Natural killer cell (primary cell): ENCODE measurements around the gene MRPL53. TPM values are rescaled to one million over a fixed set of nuclear protein-coding genes. Genes with fewer than 3 reads are reported as not detected.

Experiments used
- ATAC-seq, 3 donors: fragments of 150-1000 bp in 2 of 3; fragments of 200-7000 bp in 1 of 3; cut with Tn5 transposase; 1 replicate in 1 of 3; 2 replicates in 2 of 3; pipeline ENCODE4 v1.10.0; 2021; ENCODE audit warnings: mild to moderate bottlenecking in 2 of 3, moderate library complexity in 2 of 3
- DNase-seq, 2 donors: peaks; one replicate each; pipeline versions ENCODE4 v3.0.0 to v3.0.0-alpha.2; 2013 to 2021; ENCODE audit warnings: mixed read lengths in 1 of 2
- H3K27ac ChIP-seq: one replicate; pipeline ENCODE4 v1.5.1; 2013; ENCODE audit warnings: mild to moderate bottlenecking, low read length
- H3K27me3 ChIP-seq: one replicate; pipeline ENCODE4 v1.6.1; 2013; ENCODE audit warnings: low read length; ENCODE audit not compliant: control insufficient read depth, insufficient read depth
- H3K36me3 ChIP-seq: one replicate; pipeline ENCODE4 v1.6.1; 2013; ENCODE audit warnings: low read length; ENCODE audit not compliant: control insufficient read depth, insufficient read depth
- H3K4me1 ChIP-seq: one replicate; pipeline ENCODE4 v1.6.1; 2013; ENCODE audit warnings: low read length; ENCODE audit not compliant: control insufficient read depth, insufficient read depth
- H3K4me3 ChIP-seq: one replicate; pipeline ENCODE4 v1.5.1; 2013; ENCODE audit warnings: low read length
- H3K9me3 ChIP-seq: one replicate; pipeline ENCODE4 v1.6.1; 2013; ENCODE audit warnings: low read length; ENCODE audit not compliant: control insufficient read depth, insufficient read depth
- H3K27ac Mint-ChIP-seq, 2 donors: one replicate each; pipeline ENCODE4 v1.8.0; 2022; ENCODE audit warnings: mild to moderate bottlenecking in 2 of 2, mixed read lengths in 2 of 2, moderate library complexity in 1 of 2
- H3K27me3 Mint-ChIP-seq, 2 donors: one replicate each; pipeline ENCODE4 v1.8.0; 2022; ENCODE audit warnings: low read depth in 2 of 2, mixed read lengths in 2 of 2
- H3K36me3 Mint-ChIP-seq: one replicate; pipeline ENCODE4 v1.8.0; 2022; ENCODE audit warnings: mixed read lengths
- H3K4me1 Mint-ChIP-seq, 2 donors: one replicate each; pipeline ENCODE4 v1.8.0; 2022; ENCODE audit warnings: mixed read lengths in 2 of 2
- H3K4me3 Mint-ChIP-seq: one replicate; pipeline ENCODE4 v1.8.0; 2022; ENCODE audit warnings: mild to moderate bottlenecking, moderate library complexity, mixed read lengths
- H3K9me3 Mint-ChIP-seq, 2 donors: one replicate each; pipeline ENCODE4 v1.8.0; 2022; ENCODE audit warnings: mixed read lengths in 2 of 2
- WGBS: methylation state at CpG from one replicate; pipeline ENCODE4 v1.1.7; 2013; ENCODE audit warnings: missing lambda C conversion rate; ENCODE audit not compliant: insufficient coverage; 5-methylcytosine and 5-hydroxymethylcytosine counted together
- intact Hi-C: fragments of 100-400 bp; cut with micrococcal nuclease; formaldehyde crosslinking; loops from one replicate; pipeline ENCODE4 v1.14.2; 2022
- total RNA-seq, 4 donors: library from RNA; stranded (reverse); fragments of 120-200 nt in 1 of 4; gene quantifications; one replicate each; pipeline versions ENCODE4 v1.2.3 to v1.2.4, GENCODE V29; 2013 to 2022
- TF ChIP-seq, protein P1 (sequence below): fragments of 200-600 bp; IDR thresholded peaks from one replicate; pipeline ENCODE4 v1.8.0; 2022; ENCODE audit warnings: antibody characterized with exemption

Gene MRPL53
- total RNA-seq, 3 donors from 2014 or later (not counting 1 experiment from before 2014, with no cell fraction given), result 42.4 to 49.7 (median 42.4) TPM

DNA sequence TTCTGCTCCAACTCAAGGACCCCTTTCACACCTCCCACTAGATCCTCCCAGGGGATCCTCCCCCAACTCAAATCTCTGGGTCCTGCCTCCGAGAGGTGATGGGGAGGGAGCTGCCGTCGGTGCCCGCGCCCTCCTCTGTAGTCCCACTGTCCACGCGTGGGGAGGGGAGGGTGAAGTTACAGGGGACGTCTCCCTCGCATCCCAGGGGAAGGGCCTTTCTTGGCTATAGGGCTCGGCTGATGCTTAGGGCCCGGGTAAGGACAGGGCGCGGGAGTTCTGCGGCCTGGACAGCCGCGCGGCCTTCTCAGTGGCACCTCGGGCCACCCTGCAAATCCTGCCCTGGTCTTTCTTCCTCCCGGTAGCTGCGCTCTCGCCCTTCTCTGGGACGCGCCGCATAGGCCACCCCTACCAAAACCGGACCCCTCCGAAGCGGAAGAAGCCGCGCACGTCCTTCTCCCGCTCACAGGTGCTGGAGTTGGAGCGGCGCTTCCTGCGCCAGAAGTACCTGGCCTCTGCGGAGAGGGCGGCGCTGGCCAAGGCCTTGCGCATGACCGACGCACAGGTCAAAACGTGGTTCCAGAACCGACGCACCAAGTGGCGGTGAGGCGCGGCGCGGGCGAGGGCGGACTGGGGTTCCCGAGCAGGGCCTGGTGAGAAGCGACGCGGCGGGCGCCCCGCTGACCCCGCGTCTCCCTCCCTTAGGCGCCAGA, 42.9 kb upstream of the MRPL53 start:
- peaks cover 31% of the 10 kb centered on the region for H3K4me1 ChIP-seq
- peaks cover 66% of the 10 kb centered on the region for H3K27me3 ChIP-seq
- no peaks in the 10 kb centered on the region for H3K9me3 ChIP-seq
- peak overlapping the region; percentile 75 for H3K4me3 Mint-ChIP-seq
- TF ChIP-seq, protein P1, sequence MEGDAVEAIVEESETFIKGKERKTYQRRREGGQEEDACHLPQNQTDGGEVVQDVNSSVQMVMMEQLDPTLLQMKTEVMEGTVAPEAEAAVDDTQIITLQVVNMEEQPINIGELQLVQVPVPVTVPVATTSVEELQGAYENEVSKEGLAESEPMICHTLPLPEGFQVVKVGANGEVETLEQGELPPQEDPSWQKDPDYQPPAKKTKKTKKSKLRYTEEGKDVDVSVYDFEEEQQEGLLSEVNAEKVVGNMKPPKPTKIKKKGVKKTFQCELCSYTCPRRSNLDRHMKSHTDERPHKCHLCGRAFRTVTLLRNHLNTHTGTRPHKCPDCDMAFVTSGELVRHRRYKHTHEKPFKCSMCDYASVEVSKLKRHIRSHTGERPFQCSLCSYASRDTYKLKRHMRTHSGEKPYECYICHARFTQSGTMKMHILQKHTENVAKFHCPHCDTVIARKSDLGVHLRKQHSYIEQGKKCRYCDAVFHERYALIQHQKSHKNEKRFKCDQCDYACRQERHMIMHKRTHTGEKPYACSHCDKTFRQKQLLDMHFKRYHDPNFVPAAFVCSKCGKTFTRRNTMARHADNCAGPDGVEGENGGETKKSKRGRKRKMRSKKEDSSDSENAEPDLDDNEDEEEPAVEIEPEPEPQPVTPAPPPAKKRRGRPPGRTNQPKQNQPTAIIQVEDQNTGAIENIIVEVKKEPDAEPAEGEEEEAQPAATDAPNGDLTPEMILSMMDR, result no peak
- no peak overlapping the region for H3K4me3 ChIP-seq
- peaks cover 10 to 20% of the 10 kb centered on the region in 2 donors for H3K4me1 Mint-ChIP-seq
- H3K27me3 Mint-ChIP-seq, result peaks cover 73 to 82% of the 10 kb centered on the region in 2 donors
- H3K27ac ChIP-seq, result no peak overlapping the region
- DNase-seq (peak in 1 of 2 donors; percentile 38), ATAC-seq (peak in 2 of 3 donors; percentile 16 to 40)
- no peaks in the 10 kb centered on the region for H3K36me3 ChIP-seq
- H3K27ac Mint-ChIP-seq, result no peak overlapping the region
- 7% methylated on average over 60 of the region's 60 CpGs for WGBS
- intact Hi-C loops, result no loop called here
- H3K36me3 Mint-ChIP-seq, result no peaks in the 10 kb centered on the region
- no peaks in the 10 kb centered on the region for H3K9me3 Mint-ChIP-seq

- intact Hi-C loops, result no loop called here
- DNase-seq, result peak in 1 of 2 donors; percentile 36
Measured at GRCh38 chr2:74514368-74515270, 42.1 kb upstream of the MRPL53 start, which contains the start of gene TLX2. Gene TLX2, plus strand, starts transcription at chr2:74514450. Its CDS starts 357 bp downstream, at chr2:74514807.

GRCh38 chr2:74513605-74514367, 41.3 kb upstream of the MRPL53 start:
- ATAC-seq (peak in 1 of 3 donors; percentile 25), DNase-seq (peak in 1 of 2 donors; percentile 48)
- peaks cover 31% of the 10 kb centered on the region for H3K4me1 ChIP-seq
- Mint-ChIP-seq H3K27me3 (peaks cover 60 to 74% of the 10 kb centered on the region in 2 donors), H3K27ac (peak overlapping the region in 1 of 2 donors; percentile 36), H3K9me3 (no peaks in the 10 kb centered on the region), H3K36me3 (no peaks in the 10 kb centered on the region), H3K4me1 (peaks cover 10 to 20% of the 10 kb centered on the region in 2 donors), H3K4me3 (peak overlapping the region; percentile 13)
- H3K9me3 ChIP-seq, result no peaks in the 10 kb centered on the region
- no peak overlapping the region for H3K27ac ChIP-seq
- 5% methylated on average over 52 of the region's 52 CpGs for WGBS
- H3K27me3 ChIP-seq, result peaks cover 65% of the 10 kb centered on the region
- no peaks in the 10 kb centered on the region for H3K36me3 ChIP-seq
- intact Hi-C loops, result no loop called here
- TF ChIP-seq, protein P1, result no peak
- no peak overlapping the region for H3K4me3 ChIP-seq

More at GRCh38 chr2:74514368-74515270, 42.1 kb upstream of the MRPL53 start, which contains the start of gene TLX2:
- H3K4me1 ChIP-seq, result peaks cover 31% of the 10 kb centered on the region
- peaks cover 66% of the 10 kb centered on the region for H3K27me3 ChIP-seq
- H3K4me3 ChIP-seq, result no peak within 1 kb of the TSS
- ATAC-seq, result no peak
- H3K27me3 Mint-ChIP-seq, result peaks cover 68 to 80% of the 10 kb centered on the region in 2 donors
- no peak within 1 kb of the TSS for H3K27ac ChIP-seq
- peak within 1 kb of the TSS; percentile 75 for H3K4me3 Mint-ChIP-seq
- peak within 1 kb of the TSS in 1 of 2 donors; percentile 36 for H3K27ac Mint-ChIP-seq
- 3% methylated on average over 82 of the region's 82 CpGs for WGBS
- no peaks in the 10 kb centered on the region for H3K36me3 ChIP-seq
- no peaks in the 10 kb centered on the region for H3K36me3 Mint-ChIP-seq
- H3K9me3 ChIP-seq, result no peaks in the 10 kb centered on the region
- peaks cover 10 to 20% of the 10 kb centered on the region in 2 donors for H3K4me1 Mint-ChIP-seq
- TF ChIP-seq, protein P1, result no peak
- no peaks in the 10 kb centered on the region for H3K9me3 Mint-ChIP-seq
